Activated CD4-positive, alpha-beta T cell treated with anti-CD3 and anti-CD28 coated beads, Interleukin-2, amount 10 ng/mL, durations not matched to agents 24 days and 14 days (primary cell): ENCODE data around the gene SH2D3C. TPM values are rescaled to one million over a fixed set of nuclear protein-coding genes. Genes with fewer than 3 reads are reported as not detected.
"Not testable (repeated sequence)": the region's sequence is repeated elsewhere in the genome, so short reads cannot be mapped to it uniquely, and the experiment has no call there.

ENCODE experiments used
- DNase-seq: peaks from one replicate; pipeline ENCODE4 v3.0.0; 2022
- H3K27ac Mint-ChIP-seq: one replicate; pipeline ENCODE4 v1.8.0; 2022; ENCODE audit warnings: mild to moderate bottlenecking, mixed read lengths
- H3K27me3 Mint-ChIP-seq: one replicate; pipeline ENCODE4 v1.8.0; 2022; ENCODE audit warnings: mixed read lengths
- H3K36me3 Mint-ChIP-seq: one replicate; pipeline ENCODE4 v1.8.0; 2022; ENCODE audit warnings: low read depth, mild to moderate bottlenecking, mixed read lengths
- H3K4me1 Mint-ChIP-seq: one replicate; pipeline ENCODE4 v1.8.0; 2021; ENCODE audit warnings: mixed read lengths
- H3K4me3 Mint-ChIP-seq: one replicate; pipeline ENCODE4 v1.8.0; 2022; ENCODE audit warnings: mild to moderate bottlenecking, moderate library complexity, mixed read lengths
- H3K9me3 Mint-ChIP-seq: one replicate; pipeline ENCODE4 v1.8.0; 2021; ENCODE audit warnings: mixed read lengths
- intact Hi-C: fragments of 100-400 bp; cut with micrococcal nuclease; formaldehyde crosslinking; loops from one replicate; pipeline ENCODE4 v1.15.1; 2023
- total RNA-seq: library from RNA; stranded (reverse); gene quantifications from 2 replicates; pipeline ENCODE4 v1.2.3, GENCODE V29; 2022

Gene SH2D3C
- total RNA-seq, 1 donor from 2014 or later = 22.2 TPM

GRCh38 chr9:127761061-127761460 is 17.4 kb downstream of the SH2D3C start:
- no peaks in the 10 kb centered on the region for H3K27me3 Mint-ChIP-seq
- no peak overlapping the region for H3K4me3 Mint-ChIP-seq
- H3K9me3 Mint-ChIP-seq = no peaks in the 10 kb centered on the region
- H3K4me1 Mint-ChIP-seq = peaks cover 29% of the 10 kb centered on the region
- H3K27ac Mint-ChIP-seq = no peak overlapping the region
- DNase-seq = no peak
- intact Hi-C loops = no loop called here
- peaks cover 40% of the 10 kb centered on the region for H3K36me3 Mint-ChIP-seq

GRCh38 chr9:127758843-127759242 is 19.6 kb downstream of the SH2D3C start:
- Mint-ChIP-seq H3K36me3 (peaks cover 27% of the 10 kb centered on the region), H3K27ac (peak overlapping the region; percentile 71), H3K9me3 (no peaks in the 10 kb centered on the region), H3K4me1 (peaks cover 15% of the 10 kb centered on the region), H3K4me3 (no peak overlapping the region), H3K27me3 (no peaks in the 10 kb centered on the region)
- no peak for DNase-seq
- intact Hi-C loops = no loop called here

GRCh38 chr9:127756776-127757175 is 21.7 kb downstream of the SH2D3C start:
- H3K4me1 Mint-ChIP-seq, H3K27ac Mint-ChIP-seq, H3K27me3 Mint-ChIP-seq, DNase-seq, H3K4me3 Mint-ChIP-seq, H3K9me3 Mint-ChIP-seq, intact Hi-C loops: not testable (repeated sequence)
- peaks cover 20% of the 10 kb centered on the region for H3K36me3 Mint-ChIP-seq

GRCh38 chr9:127756233-127756632 is 22.2 kb downstream of the SH2D3C start:
- intact Hi-C loops = no loop called here
- no peak for DNase-seq
- peaks cover 7% of the 10 kb centered on the region for H3K4me1 Mint-ChIP-seq
- peaks cover 24% of the 10 kb centered on the region for H3K36me3 Mint-ChIP-seq
- H3K27me3 Mint-ChIP-seq = no peaks in the 10 kb centered on the region
- H3K4me3 Mint-ChIP-seq = no peak overlapping the region
- no peaks in the 10 kb centered on the region for H3K9me3 Mint-ChIP-seq
- H3K27ac Mint-ChIP-seq = no peak overlapping the region

- intact Hi-C loops = no loop called here
- no peaks in the 10 kb centered on the region for H3K27me3 Mint-ChIP-seq
- DNase-seq = no peak
- H3K27ac Mint-ChIP-seq = no peak overlapping the region
- no peaks in the 10 kb centered on the region for H3K9me3 Mint-ChIP-seq
- peaks cover 7% of the 10 kb centered on the region for H3K4me1 Mint-ChIP-seq
- no peak overlapping the region for H3K4me3 Mint-ChIP-seq
- H3K36me3 Mint-ChIP-seq = peaks cover 26% of the 10 kb centered on the region
Measured at GRCh38 chr9:127755061-127756060, 23.1 kb downstream of the SH2D3C start.

- peaks cover 7% of the 10 kb centered on the region for H3K4me1 Mint-ChIP-seq
- H3K27me3 Mint-ChIP-seq = no peaks in the 10 kb centered on the region
- peaks cover 29% of the 10 kb centered on the region for H3K36me3 Mint-ChIP-seq
- intact Hi-C loops = no loop called here
- DNase-seq = no peak
- H3K4me3 Mint-ChIP-seq = no peak overlapping the region
- H3K27ac Mint-ChIP-seq = no peak overlapping the region
- no peaks in the 10 kb centered on the region for H3K9me3 Mint-ChIP-seq
Measured at GRCh38 chr9:127754099-127755060, 24.1 kb downstream of the SH2D3C start.

- H3K4me1 Mint-ChIP-seq = peaks cover 4% of the 10 kb centered on the region
- no peak for DNase-seq
- no peaks in the 10 kb centered on the region for H3K27me3 Mint-ChIP-seq
- intact Hi-C loops = no loop called here
- H3K9me3 Mint-ChIP-seq = no peaks in the 10 kb centered on the region
- no peak overlapping the region for H3K4me3 Mint-ChIP-seq
- H3K27ac Mint-ChIP-seq = no peak overlapping the region
- peaks cover 29% of the 10 kb centered on the region for H3K36me3 Mint-ChIP-seq
Measured at GRCh38 chr9:127753622-127754021, 24.8 kb downstream of the SH2D3C start.

- Mint-ChIP-seq H3K27me3 (no peaks in the 10 kb centered on the region), H3K4me1 (peaks cover 2% of the 10 kb centered on the region), H3K4me3 (no peak overlapping the region), H3K36me3 (peaks cover 29% of the 10 kb centered on the region), H3K27ac (no peak overlapping the region), H3K9me3 (no peaks in the 10 kb centered on the region)
- no peak for DNase-seq
- intact Hi-C loops = no loop called here
Measured at GRCh38 chr9:127753148-127753547, 25.3 kb downstream of the SH2D3C start.

- Mint-ChIP-seq H3K27ac (no peak overlapping the region), H3K36me3 (peaks cover 42% of the 10 kb centered on the region), H3K4me1 (peaks cover 6% of the 10 kb centered on the region), H3K4me3 (no peak overlapping the region), H3K27me3 (no peaks in the 10 kb centered on the region), H3K9me3 (no peaks in the 10 kb centered on the region)
- DNase-seq = no peak
- intact Hi-C loops = no loop called here
Measured at GRCh38 chr9:127751269-127752054, 27.0 kb downstream of the SH2D3C start.

- Mint-ChIP-seq H3K9me3 (no peaks in the 10 kb centered on the region), H3K4me3 (no peak overlapping the region), H3K27me3 (no peaks in the 10 kb centered on the region), H3K4me1 (peaks cover 6% of the 10 kb centered on the region), H3K27ac (no peak overlapping the region), H3K36me3 (peaks cover 49% of the 10 kb centered on the region)
- DNase-seq = no peak
- intact Hi-C loops = no loop called here
Measured at GRCh38 chr9:127749090-127749787, 29.2 kb downstream of the SH2D3C start.

GRCh38 chr9:127746959-127747569 is 31.4 kb downstream of the SH2D3C start:
- intact Hi-C loops = no loop called here
- peaks cover 50% of the 10 kb centered on the region for H3K36me3 Mint-ChIP-seq

GRCh38 chr9:127744398-127745110 is 33.9 kb downstream of the SH2D3C start:
- Mint-ChIP-seq H3K27ac (no peak overlapping the region), H3K4me1 (peaks cover 4% of the 10 kb centered on the region), H3K9me3 (no peaks in the 10 kb centered on the region), H3K4me3 (no peak overlapping the region), H3K27me3 (no peaks in the 10 kb centered on the region), H3K36me3 (peaks cover 42% of the 10 kb centered on the region)
- intact Hi-C loops = no loop called here
- no peak for DNase-seq

More at GRCh38 chr9:127746959-127747569, 31.4 kb downstream of the SH2D3C start:
- Mint-ChIP-seq H3K4me1 (peaks cover 4% of the 10 kb centered on the region), H3K27ac (peak overlapping the region; percentile 5), H3K27me3 (no peaks in the 10 kb centered on the region), H3K9me3 (no peaks in the 10 kb centered on the region), H3K4me3 (no peak overlapping the region)
- DNase-seq = peak; percentile 68
